Osteocyte (in vitro differentiated cells): ENCODE measurements around the gene PROSER3. TPM values are rescaled to one million over a fixed set of nuclear protein-coding genes. Genes with fewer than 3 reads are reported as not detected.
"Not testable (repeated sequence)": the region's sequence is repeated elsewhere in the genome, so short reads cannot be mapped to it uniquely, and the experiment has no call there.

Source experiments
- DNase-seq: peaks from one replicate; pipeline ENCODE4 v3.0.0; 2021; ENCODE audit warnings: mixed read lengths; ENCODE audit not compliant: unreplicated experiment; ENCODE audit errors: extremely low spot score
- H3K27ac Mint-ChIP-seq: one replicate; pipeline ENCODE4 v1.8.0; 2021; ENCODE audit warnings: mild to moderate bottlenecking, mixed read lengths; ENCODE audit not compliant: unreplicated experiment
- H3K27me3 Mint-ChIP-seq: one replicate; pipeline ENCODE4 v1.8.0; 2021; ENCODE audit warnings: mixed read lengths; ENCODE audit not compliant: unreplicated experiment
- H3K36me3 Mint-ChIP-seq: one replicate; pipeline ENCODE4 v1.8.0; 2021; ENCODE audit warnings: mixed read lengths; ENCODE audit not compliant: unreplicated experiment
- H3K4me1 Mint-ChIP-seq: one replicate; pipeline ENCODE4 v1.8.0; 2021; ENCODE audit warnings: mixed read lengths; ENCODE audit not compliant: unreplicated experiment
- H3K4me3 Mint-ChIP-seq: one replicate; pipeline ENCODE4 v1.8.0; 2021; ENCODE audit warnings: mild to moderate bottlenecking, moderate library complexity, mixed read lengths; ENCODE audit not compliant: unreplicated experiment
- H3K9me3 Mint-ChIP-seq: one replicate; pipeline ENCODE4 v1.8.0; 2021; ENCODE audit warnings: mixed read lengths; ENCODE audit not compliant: unreplicated experiment
- CTCF ChIP-seq: fragments of 200-600 bp; sonication (generic); IDR thresholded peaks from 2 replicates; pipeline ENCODE4 v1.5.0; 2021; ENCODE audit warnings: antibody characterized with exemption, mild to moderate bottlenecking, moderate library complexity
- total RNA-seq: library from RNA; stranded (reverse); gene quantifications from 2 replicates; pipeline ENCODE4 v1.2.1, GENCODE V29; 2021

Gene PROSER3
- total RNA-seq, 1 donor from 2014 or later = 20.9 TPM

DNA sequence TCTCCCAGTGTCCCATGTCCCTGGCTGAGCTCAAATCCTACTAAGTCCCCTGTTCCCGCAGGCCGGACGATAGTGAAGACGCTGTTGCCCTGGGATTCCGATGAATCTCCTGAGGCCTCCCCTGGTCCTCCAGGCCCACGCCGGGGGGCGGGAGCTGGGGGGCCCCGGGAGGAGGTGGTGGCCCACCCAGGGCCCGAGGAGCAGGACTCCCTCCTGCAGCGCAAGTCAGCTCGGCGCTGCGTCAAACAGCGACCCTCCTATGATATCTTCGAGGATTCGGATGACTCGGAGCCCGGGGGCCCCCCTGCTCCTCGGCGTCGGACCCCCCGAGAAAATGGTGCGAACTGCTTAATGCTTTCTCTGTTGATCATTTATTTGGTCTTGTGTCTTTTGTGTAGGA is 34.3 kb upstream of the PROSER3 start:
- no peak for DNase-seq
- Mint-ChIP-seq H3K36me3 (peaks cover 48% of the 10 kb centered on the region), H3K9me3 (no peaks in the 10 kb centered on the region)

DNA sequence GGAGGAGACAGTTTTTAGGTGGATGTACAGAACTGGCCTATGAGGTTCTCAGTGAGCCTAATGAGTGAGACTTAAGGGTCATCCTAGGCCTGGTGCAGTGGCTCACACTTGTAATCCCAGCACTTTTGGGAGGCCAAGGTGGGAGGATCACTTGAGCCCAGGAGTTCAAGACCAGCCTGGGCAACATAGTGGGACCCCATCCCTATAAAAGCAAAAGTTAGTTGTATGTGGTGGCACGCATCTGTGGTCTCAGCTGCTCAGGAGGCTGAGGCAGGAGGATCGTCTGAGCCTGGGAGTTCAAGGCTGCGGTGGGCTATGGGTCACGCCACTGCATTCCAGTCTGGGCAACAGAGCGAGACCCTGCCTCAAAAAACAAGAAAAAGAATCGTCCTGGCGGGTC is 33.8 kb upstream of the PROSER3 start:
- not testable (repeated sequence) for H3K4me1 Mint-ChIP-seq, DNase-seq, H3K4me3 Mint-ChIP-seq, H3K27me3 Mint-ChIP-seq, H3K9me3 Mint-ChIP-seq, H3K27ac Mint-ChIP-seq
- H3K36me3 Mint-ChIP-seq = peaks cover 52% of the 10 kb centered on the region

More for the DNA sequence above, 34.3 kb upstream of the PROSER3 start:
- H3K27me3 Mint-ChIP-seq = no peaks in the 10 kb centered on the region
- H3K4me3 Mint-ChIP-seq = no peak overlapping the region
- peaks cover 10% of the 10 kb centered on the region for H3K4me1 Mint-ChIP-seq
- H3K27ac Mint-ChIP-seq = no peak overlapping the region
- TF ChIP-seq CTCF = no peak

DNA sequence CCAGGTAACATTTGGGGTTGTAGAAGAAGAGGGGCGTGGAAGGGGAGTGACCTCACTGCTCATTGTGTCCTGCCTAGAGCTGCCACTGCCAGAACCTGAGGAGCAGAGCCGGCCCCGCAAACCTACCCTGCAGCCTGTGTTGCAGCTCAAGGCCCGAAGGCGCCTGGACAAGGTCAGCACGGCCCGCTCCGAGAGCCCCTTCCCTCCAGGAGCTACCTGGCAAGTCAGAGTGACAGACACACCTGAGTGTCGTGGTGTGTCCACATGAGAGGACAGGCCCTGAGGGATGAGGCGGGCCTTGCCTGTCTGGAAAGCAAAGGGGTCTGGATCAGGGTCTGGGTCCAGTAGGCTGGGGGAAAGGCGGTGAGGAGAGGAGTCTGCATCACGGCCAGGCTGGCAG is 33.4 kb upstream of the PROSER3 start:
- Mint-ChIP-seq H3K4me1 (peaks cover 2% of the 10 kb centered on the region), H3K27ac (no peak overlapping the region), H3K36me3 (peaks cover 56% of the 10 kb centered on the region), H3K27me3 (no peaks in the 10 kb centered on the region), H3K9me3 (no peaks in the 10 kb centered on the region), H3K4me3 (no peak overlapping the region)
- DNase-seq = no peak
- TF ChIP-seq CTCF = no peak

DNA sequence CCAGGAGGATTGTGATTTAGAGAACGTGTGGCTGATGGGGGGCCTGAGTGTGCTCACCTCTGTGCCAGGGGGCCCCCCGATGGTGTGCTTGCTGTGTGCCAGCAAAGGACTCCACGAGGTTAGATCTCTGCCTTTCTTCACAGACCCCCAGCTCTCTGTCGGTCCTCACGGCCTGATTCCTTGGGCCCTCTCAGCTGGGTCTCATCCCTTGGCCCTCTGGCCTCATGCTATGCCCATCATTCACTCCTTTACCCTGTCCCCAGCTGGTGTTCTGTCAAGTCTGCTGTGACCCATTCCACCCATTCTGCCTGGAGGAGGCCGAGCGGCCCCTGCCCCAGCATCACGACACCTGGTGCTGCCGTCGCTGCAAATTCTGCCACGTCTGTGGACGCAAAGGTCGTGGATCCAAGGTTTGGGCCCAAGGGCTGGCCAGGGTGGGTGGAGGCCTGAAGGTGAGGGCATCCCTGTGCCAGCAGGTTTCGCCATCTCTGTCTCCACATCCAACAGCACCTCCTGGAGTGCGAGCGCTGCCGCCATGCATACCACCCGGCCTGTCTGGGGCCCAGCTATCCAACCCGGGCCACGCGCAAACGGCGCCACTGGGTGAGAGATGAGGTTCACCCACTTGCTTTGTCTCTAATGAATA is 32.6 kb upstream of the PROSER3 start:
- Mint-ChIP-seq H3K4me1 (no peaks in the 10 kb centered on the region), H3K9me3 (no peaks in the 10 kb centered on the region), H3K27ac (no peak overlapping the region), H3K36me3 (peaks cover 62% of the 10 kb centered on the region), H3K4me3 (no peak overlapping the region), H3K27me3 (no peaks in the 10 kb centered on the region)
- TF ChIP-seq CTCF = no peak
- DNase-seq = no peak

DNA sequence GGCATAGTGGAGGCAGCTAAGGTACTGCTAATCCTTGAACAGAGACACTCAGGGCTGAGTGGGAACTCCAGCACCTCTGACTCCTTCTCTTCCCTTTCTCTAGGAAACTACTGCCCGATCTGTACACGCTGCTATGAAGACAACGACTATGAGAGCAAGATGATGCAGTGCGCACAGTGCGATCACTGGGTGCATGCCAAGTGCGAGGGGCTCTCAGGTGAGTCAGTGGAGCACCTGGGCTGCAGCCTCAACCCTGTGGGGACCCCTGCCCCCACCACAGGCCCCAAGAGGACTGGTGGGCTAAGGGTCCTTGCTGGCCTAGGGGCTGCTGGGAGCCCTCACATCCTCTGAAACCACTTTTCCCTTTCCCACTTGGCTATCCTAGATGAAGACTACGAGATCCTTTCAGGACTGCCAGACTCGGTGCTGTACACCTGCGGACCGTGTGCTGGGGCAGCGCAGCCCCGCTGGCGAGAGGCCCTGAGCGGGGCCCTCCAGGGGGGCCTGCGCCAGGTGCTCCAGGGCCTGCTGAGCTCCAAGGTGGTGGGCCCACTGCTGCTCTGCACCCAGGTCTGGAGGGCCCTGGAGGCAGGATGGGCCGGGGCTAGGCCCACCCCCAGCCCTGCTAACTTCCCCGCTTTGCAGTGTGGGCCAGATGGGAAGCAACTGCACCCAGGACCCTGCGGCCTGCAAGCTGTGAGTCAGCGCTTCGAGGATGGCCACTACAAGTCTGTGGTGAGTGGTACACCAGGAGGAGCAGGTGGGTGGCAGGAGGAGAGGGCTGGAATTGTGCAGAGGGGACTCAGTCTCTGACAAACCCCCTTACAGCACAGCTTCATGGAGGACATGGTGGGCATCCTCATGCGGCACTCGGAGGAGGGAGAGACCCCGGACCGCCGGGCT is 30.7 kb upstream of the PROSER3 start:
- H3K27me3 Mint-ChIP-seq = no peaks in the 10 kb centered on the region
- no peak for DNase-seq
- H3K4me1 Mint-ChIP-seq = no peaks in the 10 kb centered on the region
- no peak for TF ChIP-seq CTCF
- H3K27ac Mint-ChIP-seq = no peak overlapping the region
- H3K4me3 Mint-ChIP-seq = no peak overlapping the region
- H3K36me3 Mint-ChIP-seq = peaks cover 65% of the 10 kb centered on the region
- H3K9me3 Mint-ChIP-seq = no peaks in the 10 kb centered on the region
